Liver (tissue), 9 donors: ENCODE data around the gene SIAH1. TPM values are rescaled to one million over a fixed set of nuclear protein-coding genes. Genes with fewer than 3 reads are reported as not detected.
"Not testable (repeated sequence)": the region's sequence is repeated elsewhere in the genome, so short reads cannot be mapped to it uniquely, and the experiment has no call there.

Source experiments
- DNase-seq: peaks from one replicate; pipeline ENCODE4 v3.0.0-alpha.2; 2017; ENCODE audit warnings: low spot score
- H3K27ac ChIP-seq, 2 donors: one replicate each; pipeline ENCODE4 v1.7.0; 2013; ENCODE audit warnings: inconsistent platforms in 2 of 2, low read length in 2 of 2, control low read depth in 1 of 2, low read depth in 1 of 2, mild to moderate bottlenecking in 1 of 2
- H3K27me3 ChIP-seq, 4 donors: one replicate each; pipeline versions ENCODE4 v1.6.1 to v1.7.0; 2013; ENCODE audit warnings: low read length in 3 of 4, inconsistent platforms in 1 of 4, mild to moderate bottlenecking in 1 of 4, moderate library complexity in 1 of 4; ENCODE audit not compliant: control insufficient read depth in 4 of 4, insufficient read depth in 4 of 4
- H3K36me3 ChIP-seq, 4 donors: one replicate each; pipeline versions ENCODE4 v1.6.1 to v1.7.0; 2013; ENCODE audit warnings: low read length in 3 of 4, mild to moderate bottlenecking in 3 of 4, low read depth in 1 of 4, moderate library complexity in 1 of 4; ENCODE audit not compliant: control insufficient read depth in 4 of 4, insufficient read depth in 3 of 4
- H3K4me1 ChIP-seq, 4 donors: one replicate each; pipeline versions ENCODE4 v1.6.1 to v1.7.0; 2013; ENCODE audit warnings: low read length in 3 of 4, mild to moderate bottlenecking in 3 of 4, moderate library complexity in 1 of 4; ENCODE audit not compliant: control insufficient read depth in 4 of 4, insufficient read depth in 4 of 4
- H3K4me3 ChIP-seq, 3 donors: one replicate each; pipeline versions ENCODE4 v1.6.1 to v1.7.0; 2013; ENCODE audit warnings: low read length in 3 of 3, control low read depth in 1 of 3, low read depth in 1 of 3, mild to moderate bottlenecking in 1 of 3
- H3K9ac ChIP-seq, 2 donors: one replicate each; pipeline ENCODE4 v1.7.0; 2013; ENCODE audit warnings: low read length in 2 of 2, mild to moderate bottlenecking in 2 of 2, moderate library complexity in 2 of 2, control low read depth in 1 of 2, low read depth in 1 of 2
- H3K9me3 ChIP-seq, 4 donors: one replicate each; pipeline versions ENCODE4 v1.6.1 to v1.7.0; 2013; ENCODE audit warnings: low read length in 3 of 4; ENCODE audit not compliant: control insufficient read depth in 4 of 4
- NR2F2 ChIP-seq: IDR thresholded peaks from 2 replicates; pipeline ENCODE4 v1.6.1; 2016; ENCODE audit warnings: antibody characterized with exemption
- RAD21 ChIP-seq, 2 donors: IDR thresholded peaks; 2 replicates each; pipeline ENCODE4 v1.6.1; 2016; ENCODE audit warnings: antibody characterized with exemption in 2 of 2, mild to moderate bottlenecking in 2 of 2
- YY1 ChIP-seq: IDR thresholded peaks from 2 replicates; pipeline ENCODE4 v1.6.1; 2016; ENCODE audit warnings: antibody characterized with exemption, mild to moderate bottlenecking
- WGBS: extraction: QIAGEN DNeasy Blood & Tissue Kit; methylation state at CpG from one replicate; pipeline ENCODE4 v1.1.7; 2013; 5-methylcytosine and 5-hydroxymethylcytosine counted together
- polyA plus RNA-seq, 2 donors: library from polyadenylated mRNA; stranded (reverse) in 1 of 2; unstranded in 1 of 2; fragments of 200-250 nt in 1 of 2; fragments of >200 nt in 1 of 2; fragmentation: Nextera tagmentation in 1 of 2; extraction: Ambion mirVana in 1 of 2; gene quantifications; one replicate each; pipeline versions ENCODE4 v1.2.1 to v1.2.3, GENCODE V29; 2013 to 2015
- total RNA-seq, 2 donors: library from RNA; depleted of rRNA; stranded (reverse); fragments of >200 nt; gene quantifications; one replicate each; pipeline ENCODE4 v1.2.3, GENCODE V29; 2014
- TF ChIP-seq, protein P1 (sequence below): IDR thresholded peaks from 2 replicates; pipeline ENCODE4 v1.6.1; 2016; ENCODE audit warnings: antibody characterized with exemption, mild to moderate bottlenecking
- TF ChIP-seq, protein P2 (sequence below): fragments of 150-350 bp; IDR thresholded peaks from 2 replicates; pipeline ENCODE4 v1.5.1; 2017; ENCODE audit warnings: improper control_type of control experiment, low read depth, low read length; ENCODE audit not compliant: missing input control
- TF ChIP-seq, protein P3 (sequence below): IDR thresholded peaks from 2 replicates; pipeline ENCODE4 v1.6.1; 2016; ENCODE audit warnings: antibody characterized with exemption
- donor health status: healthy.
- donor health status: healthy.
- donor health status: healthy.
- donor health status: healthy.
- donor health status: healthy.

SIAH1 gene
- total and polyA plus RNA-seq, 4 donors: 6.7 to 17.3 (median 15.8) TPM

DNA sequence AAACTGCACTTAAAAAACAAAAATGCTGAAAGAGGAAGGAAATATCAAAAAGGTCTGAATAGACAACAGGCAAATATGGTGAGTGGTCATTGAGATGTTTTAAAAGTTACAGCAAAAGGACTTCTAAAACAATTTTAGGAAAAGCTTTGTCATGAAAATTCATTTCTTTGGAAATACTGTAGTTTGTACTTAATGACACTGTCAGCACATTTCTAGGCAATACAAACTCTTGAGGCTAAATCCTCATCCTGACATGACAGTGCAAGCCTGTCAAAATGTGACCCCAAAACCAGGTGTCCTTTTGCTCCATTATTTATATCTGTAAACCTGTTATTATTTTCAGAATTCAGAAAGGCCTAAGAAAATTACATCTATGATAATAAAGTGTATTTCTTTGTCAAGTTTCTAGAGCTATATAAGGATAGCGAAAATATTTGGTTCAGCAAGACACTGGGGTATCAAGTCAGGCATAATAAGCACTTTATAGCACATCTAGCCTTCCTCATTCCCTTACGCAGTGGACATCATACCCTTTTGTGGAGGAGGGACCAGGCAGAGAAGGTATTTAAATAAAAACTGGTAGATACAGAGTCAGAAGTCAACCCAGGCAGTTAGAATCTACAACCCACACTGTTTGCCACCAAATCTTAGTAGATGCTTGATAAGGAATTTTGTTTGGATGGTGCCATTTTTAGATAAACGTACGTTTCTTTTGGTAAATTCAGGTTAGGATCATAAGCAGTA, 28.4 kb downstream of the SIAH1 start:
- Histone ChIP-seq H3K4me3 (no peak overlapping the region), H3K4me1 (no peaks in the 10 kb centered on the region), H3K36me3 (peaks cover 5 to 28% (median 22%) of the 10 kb centered on the region in 4 donors), H3K9me3 (no peaks in the 10 kb centered on the region), H3K27me3 (no peaks in the 10 kb centered on the region), H3K9ac (no peak overlapping the region), H3K27ac (no peak overlapping the region)
- no peak for DNase-seq
- WGBS: 93% methylated on average over 4 of the region's 4 CpGs
- TF ChIP-seq, protein P1, sequence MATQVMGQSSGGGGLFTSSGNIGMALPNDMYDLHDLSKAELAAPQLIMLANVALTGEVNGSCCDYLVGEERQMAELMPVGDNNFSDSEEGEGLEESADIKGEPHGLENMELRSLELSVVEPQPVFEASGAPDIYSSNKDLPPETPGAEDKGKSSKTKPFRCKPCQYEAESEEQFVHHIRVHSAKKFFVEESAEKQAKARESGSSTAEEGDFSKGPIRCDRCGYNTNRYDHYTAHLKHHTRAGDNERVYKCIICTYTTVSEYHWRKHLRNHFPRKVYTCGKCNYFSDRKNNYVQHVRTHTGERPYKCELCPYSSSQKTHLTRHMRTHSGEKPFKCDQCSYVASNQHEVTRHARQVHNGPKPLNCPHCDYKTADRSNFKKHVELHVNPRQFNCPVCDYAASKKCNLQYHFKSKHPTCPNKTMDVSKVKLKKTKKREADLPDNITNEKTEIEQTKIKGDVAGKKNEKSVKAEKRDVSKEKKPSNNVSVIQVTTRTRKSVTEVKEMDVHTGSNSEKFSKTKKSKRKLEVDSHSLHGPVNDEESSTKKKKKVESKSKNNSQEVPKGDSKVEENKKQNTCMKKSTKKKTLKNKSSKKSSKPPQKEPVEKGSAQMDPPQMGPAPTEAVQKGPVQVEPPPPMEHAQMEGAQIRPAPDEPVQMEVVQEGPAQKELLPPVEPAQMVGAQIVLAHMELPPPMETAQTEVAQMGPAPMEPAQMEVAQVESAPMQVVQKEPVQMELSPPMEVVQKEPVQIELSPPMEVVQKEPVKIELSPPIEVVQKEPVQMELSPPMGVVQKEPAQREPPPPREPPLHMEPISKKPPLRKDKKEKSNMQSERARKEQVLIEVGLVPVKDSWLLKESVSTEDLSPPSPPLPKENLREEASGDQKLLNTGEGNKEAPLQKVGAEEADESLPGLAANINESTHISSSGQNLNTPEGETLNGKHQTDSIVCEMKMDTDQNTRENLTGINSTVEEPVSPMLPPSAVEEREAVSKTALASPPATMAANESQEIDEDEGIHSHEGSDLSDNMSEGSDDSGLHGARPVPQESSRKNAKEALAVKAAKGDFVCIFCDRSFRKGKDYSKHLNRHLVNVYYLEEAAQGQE: no peak
- no peak for TF ChIP-seq YY1

DNA sequence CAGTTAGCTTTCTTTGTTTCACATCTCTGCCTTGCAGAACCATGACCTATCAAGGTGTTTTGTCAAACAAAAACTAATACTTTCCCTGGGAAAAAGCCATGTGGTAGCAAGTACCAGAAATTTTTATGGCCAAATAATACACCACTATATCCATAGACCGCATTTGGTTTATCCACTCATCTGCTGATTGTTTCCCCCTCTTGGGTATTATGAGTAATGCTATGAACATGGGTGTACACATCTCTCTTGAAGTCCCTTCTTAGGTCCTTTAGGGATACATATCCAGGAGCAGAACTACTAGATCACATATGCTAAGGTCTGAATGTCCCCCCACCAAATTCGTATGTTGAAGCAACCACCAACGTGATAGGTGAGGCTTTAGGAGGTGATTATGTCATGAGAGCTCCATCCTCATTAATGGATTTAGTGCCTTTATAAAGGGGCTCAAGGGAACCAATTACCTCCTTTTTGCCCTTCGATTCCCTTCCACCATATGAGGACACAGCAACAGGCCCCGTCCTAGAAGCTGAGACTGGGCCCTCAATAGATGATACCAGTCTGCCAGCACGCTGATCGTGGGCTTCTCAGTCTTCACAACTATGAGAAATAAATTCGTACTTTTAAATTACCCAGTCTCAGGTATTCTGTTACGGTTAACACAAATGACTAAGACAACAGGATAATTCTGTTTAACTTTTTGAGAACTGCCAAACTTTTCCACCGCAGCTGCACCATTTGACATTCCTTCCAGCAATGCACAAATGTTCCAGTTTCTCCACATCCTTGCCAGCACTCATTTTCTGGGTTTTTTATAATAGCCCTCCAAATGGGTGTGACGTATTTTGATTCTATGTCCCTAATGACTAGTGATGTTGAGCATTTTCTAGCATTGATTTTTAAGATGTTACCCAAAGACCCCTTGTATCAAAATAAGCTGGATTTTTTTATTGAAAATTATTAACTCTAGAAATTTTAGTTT, 30.0 kb downstream of the SIAH1 start:
- 96% methylated on average over 11 of the region's 11 CpGs for WGBS
- Histone ChIP-seq H3K9me3 (no peaks in the 10 kb centered on the region), H3K4me3 (no peak overlapping the region), H3K4me1 (no peaks in the 10 kb centered on the region), H3K9ac (no peak overlapping the region), H3K27me3 (no peaks in the 10 kb centered on the region), H3K27ac (no peak overlapping the region), H3K36me3 (peaks cover 8 to 38% (median 36%) of the 10 kb centered on the region in 4 donors)
- DNase-seq: no peak
- TF ChIP-seq, protein P2, sequence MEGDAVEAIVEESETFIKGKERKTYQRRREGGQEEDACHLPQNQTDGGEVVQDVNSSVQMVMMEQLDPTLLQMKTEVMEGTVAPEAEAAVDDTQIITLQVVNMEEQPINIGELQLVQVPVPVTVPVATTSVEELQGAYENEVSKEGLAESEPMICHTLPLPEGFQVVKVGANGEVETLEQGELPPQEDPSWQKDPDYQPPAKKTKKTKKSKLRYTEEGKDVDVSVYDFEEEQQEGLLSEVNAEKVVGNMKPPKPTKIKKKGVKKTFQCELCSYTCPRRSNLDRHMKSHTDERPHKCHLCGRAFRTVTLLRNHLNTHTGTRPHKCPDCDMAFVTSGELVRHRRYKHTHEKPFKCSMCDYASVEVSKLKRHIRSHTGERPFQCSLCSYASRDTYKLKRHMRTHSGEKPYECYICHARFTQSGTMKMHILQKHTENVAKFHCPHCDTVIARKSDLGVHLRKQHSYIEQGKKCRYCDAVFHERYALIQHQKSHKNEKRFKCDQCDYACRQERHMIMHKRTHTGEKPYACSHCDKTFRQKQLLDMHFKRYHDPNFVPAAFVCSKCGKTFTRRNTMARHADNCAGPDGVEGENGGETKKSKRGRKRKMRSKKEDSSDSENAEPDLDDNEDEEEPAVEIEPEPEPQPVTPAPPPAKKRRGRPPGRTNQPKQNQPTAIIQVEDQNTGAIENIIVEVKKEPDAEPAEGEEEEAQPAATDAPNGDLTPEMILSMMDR: no peak
- TF ChIP-seq, protein P3, sequence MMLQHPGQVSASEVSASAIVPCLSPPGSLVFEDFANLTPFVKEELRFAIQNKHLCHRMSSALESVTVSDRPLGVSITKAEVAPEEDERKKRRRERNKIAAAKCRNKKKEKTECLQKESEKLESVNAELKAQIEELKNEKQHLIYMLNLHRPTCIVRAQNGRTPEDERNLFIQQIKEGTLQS: no peak
- TF ChIP-seq NR2F2 (no peak), RAD21 (IDR thresholded peaks at IDR 0.05) (no peak)

DNA sequence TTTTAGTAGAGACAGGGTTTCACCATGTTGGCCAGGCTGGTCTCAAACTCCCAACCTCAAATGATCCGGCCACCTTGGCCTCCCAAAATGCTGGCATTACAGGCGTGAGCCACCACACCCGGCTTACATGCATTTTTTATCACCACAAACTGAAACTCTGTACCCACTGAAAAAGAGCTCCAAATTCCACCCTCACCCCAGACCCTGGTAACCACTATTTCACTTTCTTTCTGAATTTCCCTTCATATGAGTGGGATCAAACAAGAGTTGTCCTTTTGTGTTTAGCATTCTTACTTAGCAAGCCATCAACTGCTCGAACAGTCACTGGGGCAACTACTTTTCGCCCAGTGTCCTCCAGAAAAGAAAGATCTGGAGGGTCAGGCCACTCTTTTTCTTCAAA, 30.8 kb downstream of the SIAH1 start:
- H3K36me3 ChIP-seq: peaks cover 10 to 46% (median 42%) of the 10 kb centered on the region in 4 donors
- not testable (repeated sequence) for H3K27ac ChIP-seq, H3K4me3 ChIP-seq, H3K27me3 ChIP-seq, DNase-seq, H3K4me1 ChIP-seq, H3K9ac ChIP-seq, H3K9me3 ChIP-seq
- WGBS: 97% methylated on average over 5 of the region's 5 CpGs
